ENCODE measurements around the gene DPP3. TPM values are rescaled to one million over a fixed set of nuclear protein-coding genes. Genes with fewer than 3 reads are reported as not detected.
A peak's percentile ranks its signal among the peaks of the same experiment; 100 is the strongest.

The DPP3 gene
- total RNA-seq, 1 experiment from 2014 or later = 71.2 TPM

DNA sequence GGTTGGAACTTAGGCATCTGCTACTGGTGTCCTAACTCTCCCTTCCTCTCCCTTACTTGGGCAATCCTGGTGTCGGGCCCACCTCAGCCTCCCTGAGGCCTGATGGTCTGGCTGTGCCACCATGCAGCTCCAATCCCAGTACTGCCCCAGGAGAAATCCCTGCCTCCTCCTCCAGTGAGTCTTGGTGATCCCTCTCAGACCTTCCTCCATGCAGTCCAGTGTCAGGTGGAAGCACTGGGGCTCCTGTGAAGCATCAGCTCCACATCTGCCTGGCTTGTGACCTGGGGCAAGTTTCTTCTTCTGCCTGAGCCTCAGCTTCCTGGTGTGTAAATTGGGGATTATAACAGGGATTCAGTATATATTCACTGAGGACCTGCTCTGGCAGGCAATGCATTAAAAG lies 15.3 kb upstream of the DPP3 start:
- no peak for DNase-seq (ENCODE audit: low read depth)

DNA sequence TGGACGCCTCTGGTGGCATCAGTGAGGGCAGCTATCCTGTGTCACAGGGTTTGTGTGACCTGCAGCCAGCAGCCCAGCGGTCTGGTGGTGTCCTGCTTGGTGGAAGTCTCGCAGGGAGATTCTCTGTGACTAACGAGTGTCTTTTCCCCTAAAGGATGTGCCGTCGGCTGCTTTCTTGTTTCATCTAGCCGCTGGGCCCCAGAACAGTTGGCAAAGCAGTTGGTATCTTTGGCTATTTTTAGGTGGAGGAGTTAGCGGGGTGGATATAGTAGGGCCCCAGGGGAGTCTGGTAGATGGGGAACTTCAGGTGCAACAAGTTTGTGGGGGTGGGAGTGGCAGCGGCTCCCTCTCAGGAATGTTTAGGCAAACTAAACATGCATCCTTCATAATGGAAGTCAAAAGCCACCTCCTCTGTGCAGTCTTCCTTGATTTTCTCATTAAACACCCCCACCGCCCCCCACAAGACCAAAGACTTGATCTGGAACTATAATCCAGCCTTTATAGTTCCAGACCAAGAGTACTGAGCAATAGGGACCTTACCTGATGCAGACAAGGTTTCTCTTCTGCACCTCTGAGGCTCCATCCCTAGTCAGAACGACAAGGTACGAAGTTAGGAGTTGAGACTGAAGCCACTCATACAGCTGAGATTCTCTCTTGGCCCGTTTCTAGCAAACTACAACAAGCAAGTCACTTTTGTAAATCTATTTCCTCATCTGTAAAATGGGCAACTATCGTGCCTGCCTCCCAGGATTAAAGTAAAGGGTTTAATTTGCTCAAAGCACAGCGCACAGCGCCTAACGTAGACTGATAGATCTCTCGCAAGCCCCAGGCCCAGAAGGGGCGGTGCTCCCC lies 14.6 kb upstream of the DPP3 start:
- no peak for DNase-seq (ENCODE audit: low read depth)

DNA sequence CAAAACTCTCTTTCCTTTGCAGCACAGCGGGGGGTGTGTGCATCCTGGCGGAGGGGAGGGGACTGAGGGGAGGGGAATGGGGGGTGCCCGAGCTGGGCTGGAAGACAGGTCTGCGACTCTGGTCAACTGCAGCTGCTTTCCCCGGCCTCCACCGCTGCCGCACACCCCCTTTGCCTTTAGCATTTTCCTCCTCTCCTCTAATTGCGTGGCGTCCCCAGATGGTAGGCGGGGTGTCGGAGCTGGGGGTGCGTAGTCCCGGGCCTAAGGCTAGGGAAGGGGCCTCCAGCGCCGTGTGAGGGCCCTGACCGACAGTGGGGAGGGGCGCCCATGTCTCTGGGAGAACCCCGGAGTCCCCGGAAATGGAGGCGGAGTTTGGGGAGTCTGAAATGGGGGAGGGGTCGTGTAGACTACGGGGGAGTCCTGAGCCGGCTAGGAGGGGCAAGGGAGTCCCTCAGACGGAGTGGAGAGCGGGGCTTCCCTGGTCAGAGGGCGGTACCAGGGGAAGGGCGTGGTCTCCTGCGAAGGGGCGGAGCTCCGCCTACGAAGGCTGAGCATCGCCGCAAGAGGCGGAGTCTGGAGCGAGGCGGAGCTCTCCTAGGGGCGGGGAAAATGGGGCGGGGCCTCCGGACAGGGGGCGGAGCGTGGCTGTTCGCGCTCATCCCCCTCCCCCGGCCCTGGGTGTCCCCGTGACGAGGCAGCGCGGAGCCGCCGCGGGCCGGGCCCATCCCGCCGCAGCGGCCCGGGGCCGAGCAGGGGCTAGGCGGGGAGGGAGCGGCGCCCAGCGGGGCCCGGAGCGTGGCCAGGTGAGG lies 13.8 kb upstream of the DPP3 start, which contains the start of gene PELI3:
Gene PELI3, plus strand, starts transcription at position 681 of the 809 bp plus-strand sequence. CDS start 1,224 bp downstream, outside the sequence.
- DNase-seq (ENCODE audit: low read depth) = peak; percentile 80

DNA sequence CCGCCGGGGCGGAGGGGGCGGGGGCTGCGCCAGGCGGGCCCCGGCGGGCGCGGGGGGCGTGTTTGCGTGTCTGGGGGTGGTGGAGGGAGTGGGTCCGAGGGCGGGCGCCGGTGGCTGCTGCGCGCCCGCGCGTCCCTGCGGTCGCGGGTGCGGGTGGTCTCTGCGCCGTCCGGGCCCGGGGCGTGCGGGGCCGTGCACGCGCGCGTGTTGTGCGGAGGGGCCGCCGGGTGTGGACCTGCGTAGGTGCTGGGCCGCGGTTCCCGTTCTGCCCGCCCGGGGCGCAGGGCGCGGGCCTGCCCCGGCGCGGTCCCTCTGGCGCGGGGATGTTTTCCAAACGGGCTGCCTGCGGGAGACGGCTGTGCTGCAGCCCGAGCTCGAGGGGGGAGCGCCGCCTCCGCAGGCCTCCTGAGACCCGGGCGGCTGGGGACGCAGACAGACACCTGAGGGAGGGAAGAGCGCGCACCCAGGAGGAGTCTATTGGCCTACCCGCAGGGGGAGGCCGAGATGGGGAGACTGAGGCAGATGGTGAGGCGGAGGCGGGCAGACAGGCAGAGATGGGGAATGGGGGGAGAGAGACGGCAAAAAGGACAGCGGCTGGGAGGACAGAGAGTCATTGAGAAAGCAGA lies 13.1 kb upstream of the DPP3 start:
- DNase-seq (ENCODE audit: low read depth) = no peak

DNA sequence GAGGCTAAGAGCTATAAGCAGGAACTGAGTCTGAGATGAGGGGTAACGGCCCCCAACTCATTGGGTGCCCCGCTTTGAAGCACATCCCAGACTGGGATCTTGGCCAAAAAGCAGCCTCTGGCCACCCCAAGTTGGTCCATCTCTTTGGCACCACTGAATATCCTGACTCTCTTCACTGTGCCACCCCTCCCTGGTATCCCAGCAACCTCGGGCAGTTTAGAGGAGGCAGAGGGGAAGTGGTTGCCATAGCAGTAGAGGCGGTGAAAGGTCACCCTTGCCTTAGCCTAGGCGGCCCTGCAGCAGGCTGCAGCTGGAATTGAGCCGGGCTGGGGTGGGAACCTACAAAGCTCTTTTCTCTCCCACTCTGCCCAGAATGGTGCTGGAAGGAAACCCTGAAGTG lies 12.5 kb upstream of the DPP3 start:
- no peak for DNase-seq (ENCODE audit: low read depth)

DNA sequence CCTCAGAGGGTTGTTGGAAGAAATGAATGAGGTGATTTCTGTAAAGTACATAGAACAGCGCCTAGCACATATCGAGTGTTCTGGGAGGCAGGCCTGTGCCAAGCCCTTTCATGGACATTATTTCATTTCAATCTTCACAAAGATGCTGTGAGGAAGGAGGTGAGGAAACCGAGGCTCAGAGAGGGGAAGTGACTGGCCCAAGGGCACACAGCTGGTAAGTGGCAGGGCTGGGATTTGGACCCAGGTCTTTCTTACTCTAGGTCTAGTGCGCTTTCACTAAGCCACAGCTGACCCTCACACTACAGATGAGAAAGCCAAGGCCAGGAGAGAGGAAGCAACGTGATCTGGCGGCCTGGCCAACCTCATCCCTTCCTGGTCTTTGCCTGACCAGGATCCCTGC lies 11.5 kb upstream of the DPP3 start:
- DNase-seq (ENCODE audit: low read depth) = no peak

DNA sequence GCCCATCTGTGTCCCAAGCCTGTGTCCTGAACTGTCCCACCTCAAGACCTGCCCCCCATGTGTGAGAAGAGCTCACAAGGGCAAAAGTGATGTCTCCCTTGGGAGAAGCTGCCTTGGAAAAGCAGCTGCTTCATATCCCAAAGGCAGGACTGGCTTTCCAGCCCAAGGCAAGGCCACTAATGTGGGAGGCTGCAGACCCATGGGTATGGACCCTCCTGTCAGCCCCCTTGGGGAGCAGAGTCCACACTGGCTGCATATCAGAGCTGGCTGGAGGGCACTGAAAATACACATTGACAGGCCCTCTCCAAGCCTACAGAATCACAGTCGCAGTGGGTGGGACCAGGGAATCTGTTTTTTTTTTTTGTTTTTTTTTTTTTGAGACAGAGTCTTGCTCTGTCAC lies 10.8 kb upstream of the DPP3 start:
- DNase-seq (ENCODE audit: low read depth) = no peak

DNA sequence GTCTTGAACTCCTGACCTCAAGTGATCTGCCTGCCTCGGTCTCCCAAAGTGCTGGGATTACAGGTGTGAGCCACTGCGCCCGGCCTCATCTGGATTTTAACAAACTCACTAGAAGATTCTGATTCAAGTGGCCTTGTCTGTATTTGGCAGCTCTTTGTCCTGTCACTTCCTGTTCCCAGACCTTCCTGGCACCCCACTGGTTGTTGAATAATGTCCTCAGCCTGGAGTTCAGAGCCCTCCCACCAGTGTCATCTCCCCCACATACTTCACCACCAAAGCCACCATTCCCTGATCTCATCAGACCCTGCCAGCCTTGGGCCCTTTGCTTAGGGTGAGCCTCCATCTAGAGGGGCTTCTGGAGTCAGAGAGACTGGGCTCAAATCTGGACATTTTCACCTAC lies 10.2 kb upstream of the DPP3 start:
- DNase-seq (ENCODE audit: low read depth) = no peak

DNA sequence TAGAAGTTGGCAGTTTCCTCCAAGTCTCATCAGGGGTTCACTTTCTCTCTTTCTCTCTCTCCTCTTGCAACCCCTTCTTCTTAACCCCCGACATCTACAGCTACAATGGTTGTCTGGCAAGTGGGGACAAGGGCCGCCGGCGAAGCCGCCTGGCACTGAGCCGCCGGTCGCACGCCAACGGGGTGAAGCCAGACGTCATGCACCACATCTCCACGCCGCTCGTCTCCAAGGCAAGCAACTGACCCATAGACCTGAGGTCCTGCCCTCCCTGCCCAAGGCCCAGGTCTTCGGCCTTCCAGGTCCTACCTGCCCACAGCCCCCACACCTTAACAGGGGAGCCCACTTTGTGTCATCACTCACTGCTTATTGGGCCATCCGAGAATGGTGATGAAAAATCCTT lies 9.1 kb upstream of the DPP3 start:
- no peak for DNase-seq (ENCODE audit: low read depth)

DNA sequence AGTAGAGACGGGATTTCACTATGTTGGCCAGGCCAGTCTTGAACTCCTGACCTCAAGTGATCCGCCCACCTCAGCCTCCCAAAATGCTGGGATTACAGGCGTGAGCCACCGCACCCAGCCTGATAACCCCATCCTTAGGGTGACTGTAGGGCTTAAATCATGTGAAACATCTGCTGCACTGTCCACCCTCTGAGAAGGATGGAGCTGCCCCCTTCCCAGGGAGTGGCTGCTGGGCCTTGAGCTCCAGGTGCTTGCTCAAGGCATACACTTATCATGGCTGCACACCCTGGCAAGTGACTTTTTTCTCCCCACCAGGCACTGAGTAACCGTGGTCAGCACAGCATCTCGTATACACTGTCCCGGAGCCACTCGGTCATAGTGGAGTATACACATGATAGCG lies 8.2 kb upstream of the DPP3 start:
- no peak for DNase-seq (ENCODE audit: low read depth)

DNA sequence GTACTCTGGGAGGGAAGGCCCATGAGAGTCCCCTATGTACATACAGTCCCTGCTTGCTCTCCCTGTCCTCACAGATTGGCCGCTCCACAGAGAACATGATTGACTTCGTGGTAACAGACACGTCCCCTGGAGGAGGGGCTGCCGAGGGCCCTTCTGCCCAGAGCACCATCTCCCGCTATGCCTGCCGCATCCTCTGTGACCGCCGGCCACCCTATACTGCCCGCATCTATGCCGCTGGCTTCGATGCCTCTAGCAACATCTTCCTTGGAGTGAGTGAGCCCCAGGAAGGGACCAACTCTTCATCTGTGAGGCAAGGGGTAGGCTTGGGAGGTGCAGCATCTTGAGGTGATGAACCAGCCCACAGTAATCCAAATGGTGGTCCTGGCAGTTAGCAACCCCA lies 7.1 kb upstream of the DPP3 start:
- no peak for DNase-seq (ENCODE audit: low read depth)

DNA sequence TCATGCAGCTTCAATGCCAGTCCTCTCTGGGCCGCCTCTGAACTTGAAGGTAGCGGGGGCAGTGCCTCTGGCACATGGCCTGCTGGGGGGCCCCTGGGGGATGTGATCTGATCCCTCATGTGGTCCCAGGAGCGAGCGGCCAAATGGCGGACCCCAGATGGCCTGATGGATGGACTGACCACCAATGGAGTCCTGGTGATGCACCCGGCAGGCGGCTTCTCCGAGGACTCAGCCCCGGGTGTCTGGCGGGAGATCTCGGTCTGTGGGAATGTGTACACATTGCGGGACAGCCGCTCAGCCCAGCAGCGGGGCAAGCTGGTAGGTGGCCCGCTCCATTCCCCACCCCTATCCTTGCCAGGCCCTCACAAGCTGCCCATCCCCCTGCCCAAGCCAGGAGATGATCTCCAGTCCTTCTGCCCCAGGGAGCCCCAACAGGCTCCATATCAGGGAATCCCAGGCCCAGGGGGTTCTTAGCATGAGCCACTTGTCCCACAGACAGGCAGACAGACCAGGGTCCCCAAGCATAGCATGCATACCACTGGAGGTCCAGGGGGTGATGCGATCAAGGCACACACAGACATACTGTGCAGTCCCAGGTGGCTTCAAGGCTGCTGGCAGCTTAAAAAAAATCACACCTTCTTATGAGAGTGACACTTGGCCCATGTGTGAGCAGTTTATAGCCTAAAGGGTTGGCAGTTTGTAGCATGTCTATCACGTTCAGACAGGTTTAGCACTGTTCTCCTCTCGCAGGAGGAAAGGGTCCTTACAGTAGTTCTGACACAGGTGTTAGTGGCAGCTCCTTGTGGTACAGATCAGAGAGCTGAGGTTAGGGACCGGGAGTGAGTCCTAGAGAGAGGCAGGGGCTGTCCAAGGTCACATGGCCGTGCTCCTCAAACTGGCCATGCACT lies 6.4 kb upstream of the DPP3 start:
- no peak for DNase-seq (ENCODE audit: low read depth)

DNA sequence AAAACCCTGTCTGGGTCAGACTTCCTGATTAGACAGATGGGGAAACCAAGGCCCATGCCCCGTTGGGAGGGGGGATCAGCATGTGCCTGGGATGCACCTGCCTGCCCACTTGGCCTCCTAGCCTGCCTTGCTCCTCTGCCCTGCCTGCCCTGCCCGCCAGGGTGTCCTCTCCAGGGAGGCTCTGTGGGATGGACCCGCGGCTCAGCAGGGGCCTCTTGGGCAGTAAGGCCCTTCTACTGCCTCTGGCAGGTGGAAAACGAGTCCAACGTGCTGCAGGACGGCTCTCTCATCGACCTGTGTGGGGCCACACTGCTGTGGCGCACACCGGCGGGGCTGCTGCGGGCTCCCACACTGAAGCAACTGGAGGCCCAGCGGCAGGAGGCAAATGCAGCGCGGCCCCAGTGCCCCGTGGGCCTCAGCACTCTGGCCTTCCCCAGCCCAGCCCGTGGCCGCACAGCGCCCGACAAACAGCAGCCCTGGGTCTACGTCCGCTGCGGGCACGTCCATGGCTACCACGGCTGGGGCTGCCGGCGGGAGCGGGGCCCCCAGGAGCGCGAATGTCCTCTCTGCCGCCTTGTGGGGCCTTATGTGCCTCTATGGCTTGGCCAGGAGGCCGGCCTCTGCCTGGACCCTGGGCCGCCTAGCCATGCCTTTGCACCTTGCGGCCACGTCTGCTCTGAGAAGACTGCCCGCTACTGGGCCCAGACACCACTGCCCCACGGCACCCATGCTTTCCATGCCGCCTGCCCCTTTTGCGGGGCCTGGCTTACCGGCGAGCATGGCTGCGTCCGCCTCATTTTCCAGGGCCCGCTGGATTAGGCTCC lies 4.7 kb upstream of the DPP3 start:
- no peak for DNase-seq (ENCODE audit: low read depth)

DNA sequence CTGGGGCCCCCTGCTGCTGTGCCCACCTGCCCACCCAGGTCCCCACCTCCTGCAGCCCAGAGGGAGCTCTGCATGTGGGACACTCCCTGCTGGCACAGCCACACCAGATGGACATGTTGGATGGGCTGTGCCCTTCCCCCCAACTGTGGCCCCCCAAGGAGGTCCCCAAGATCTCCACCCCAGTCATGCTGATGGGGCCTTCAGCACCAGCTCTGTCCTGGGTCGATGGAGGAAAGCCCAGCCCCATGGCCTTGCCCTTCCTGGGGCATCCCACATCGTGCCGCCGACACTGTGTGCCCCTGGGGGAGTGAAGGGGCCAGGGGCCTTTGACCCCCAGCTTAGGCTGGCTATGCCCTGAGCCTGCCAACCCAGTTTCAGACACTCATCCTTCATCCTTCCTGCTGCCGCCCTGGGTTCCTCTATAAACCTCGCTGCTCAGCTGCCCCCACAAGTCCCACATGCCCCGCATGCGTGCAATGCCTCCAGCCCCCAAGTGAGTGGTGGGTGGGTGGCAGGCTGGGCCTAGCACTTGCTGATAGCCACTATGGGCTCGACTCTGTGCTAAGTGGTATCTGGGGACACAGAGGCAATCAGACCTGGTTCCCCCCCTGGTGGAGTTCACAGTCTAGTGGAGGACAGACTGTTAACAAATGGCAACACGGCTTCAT lies 3.9 kb upstream of the DPP3 start:
- DNase-seq (ENCODE audit: low read depth) = no peak

DNA sequence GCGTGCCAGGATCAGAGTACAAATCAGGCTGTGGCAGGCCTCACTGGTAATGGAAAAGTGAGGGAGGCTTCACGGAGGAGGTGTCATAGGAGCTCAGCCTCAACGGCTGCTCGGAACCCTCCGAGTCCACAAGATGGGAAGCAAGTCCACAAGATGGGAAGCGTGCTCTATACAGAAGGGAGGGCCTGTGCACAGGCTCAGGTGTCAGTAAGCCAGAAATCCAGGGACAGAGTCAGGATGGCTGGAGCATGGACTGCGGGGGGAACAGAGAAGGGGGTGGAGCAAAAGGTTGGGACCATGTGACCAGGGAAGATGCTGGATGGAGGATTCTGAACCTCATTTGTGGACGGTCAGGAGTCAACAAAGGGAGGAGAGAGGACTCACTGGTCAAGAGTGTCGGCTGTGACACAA lies 3.4 kb upstream of the DPP3 start:
- no peak for DNase-seq (ENCODE audit: low read depth)

DNA sequence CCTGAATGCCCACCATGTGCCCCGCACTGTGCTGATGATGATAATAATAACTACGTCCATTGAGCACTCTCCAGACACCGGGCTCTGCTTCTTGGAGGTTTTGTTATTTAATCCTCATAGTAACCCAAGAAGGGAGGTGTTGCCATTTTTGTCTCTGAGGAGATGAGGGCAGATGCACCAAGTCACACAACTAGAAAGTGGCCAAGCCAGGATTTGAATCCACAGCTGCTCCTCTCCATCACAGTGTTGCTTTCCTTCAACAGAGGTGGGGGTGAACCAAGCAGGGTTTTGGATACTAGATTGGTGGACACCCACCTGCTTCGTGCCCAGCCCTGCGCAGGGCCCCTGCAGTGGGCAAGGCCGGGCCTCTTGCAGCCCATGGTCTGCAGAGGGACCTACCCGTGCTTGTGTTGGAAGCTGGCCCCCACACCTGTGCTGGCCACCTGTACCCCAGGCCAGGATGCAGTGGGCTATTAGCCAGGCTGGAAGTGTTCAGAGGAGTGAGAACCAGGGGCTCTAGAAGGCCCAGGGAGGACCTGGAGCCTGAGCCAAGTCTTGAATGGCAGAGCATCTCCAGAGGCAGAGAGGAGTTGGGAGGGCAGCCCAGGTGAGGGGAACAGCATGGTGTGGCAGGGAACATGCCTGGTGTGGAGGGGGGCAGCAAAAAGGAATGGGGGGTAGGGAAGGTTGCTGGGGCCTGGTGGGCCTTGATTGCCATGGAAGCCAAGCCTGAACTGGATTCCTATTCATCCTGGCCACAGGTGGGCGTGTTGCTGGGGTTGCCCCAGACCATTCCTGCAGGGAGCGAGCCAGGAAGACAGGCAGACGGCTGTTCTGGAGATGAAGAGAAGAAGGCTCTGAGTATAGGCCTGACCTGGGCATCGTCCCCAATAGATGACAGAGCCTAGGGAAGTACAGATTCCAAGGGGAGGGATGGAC lies 2.7 kb upstream of the DPP3 start:
- DNase-seq (ENCODE audit: low read depth) = peak; percentile 44

DNA sequence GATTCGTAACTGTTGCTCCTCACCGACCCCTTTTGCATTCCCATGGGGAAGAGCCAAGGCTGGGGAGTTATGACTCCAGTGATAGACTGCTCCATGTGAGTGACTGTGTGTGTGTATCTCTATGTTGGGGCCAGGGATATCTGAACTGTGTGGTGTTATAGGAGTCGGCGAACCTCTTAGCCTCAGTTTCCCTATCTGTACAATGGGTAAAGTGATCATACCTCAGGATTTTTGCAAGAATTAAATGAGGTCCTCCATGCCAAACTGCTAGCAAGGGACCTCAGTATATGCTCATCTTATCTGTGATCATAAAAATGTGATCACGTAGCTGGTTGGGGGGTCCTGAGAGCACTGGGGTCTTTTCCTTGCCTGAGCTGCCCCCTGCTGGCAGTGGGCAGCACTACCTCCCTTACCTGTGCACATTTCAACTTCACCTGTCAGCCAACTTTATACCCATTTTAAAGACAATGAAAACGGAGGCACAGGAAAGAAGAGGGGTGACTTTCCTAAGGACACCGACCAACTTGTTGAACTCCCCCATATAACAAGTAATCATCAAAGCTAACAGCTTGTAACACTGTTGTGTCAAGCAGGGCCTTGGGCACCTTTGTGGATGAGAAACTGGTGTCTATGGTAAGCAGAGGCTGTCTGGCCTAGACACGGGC lies 1.4 kb upstream of the DPP3 start:
- DNase-seq (ENCODE audit: low read depth) = no peak

Measured in LHCN-M2 (cell line).